ENCODE data around the gene RRP36.

The RRP36 gene

GRCh38 chr6:42978487-42978838 is 43.0 kb upstream of the RRP36 start (continued):
- TF ChIP-seq ZNF621 (tag by site-specific recombination; IDR thresholded peaks at IDR 0.05) (no peak), ZNF629 (tag by site-specific recombination; IDR thresholded peaks at IDR 0.05) (no peak), ZNF843 (tag by site-specific recombination; IDR thresholded peaks at IDR 0.05) (no peak), KLF17 (tag by site-specific recombination; IDR thresholded peaks at IDR 0.05) (peak; percentile 66; the same call in 1 of the 2 replicates), ZBTB20 (tag by site-specific recombination; IDR thresholded peaks at IDR 0.05) (peak; percentile 76; the same call in 1 of the 2 replicates), ZNF701 (tag by site-specific recombination; IDR thresholded peaks at IDR 0.05) (no peak), HOXA7 (CRISPR knock-in tag; IDR thresholded peaks at IDR 0.05; ENCODE audit: borderline replicate concordance) (no peak), ZSCAN18 (tag by site-specific recombination; IDR thresholded peaks at IDR 0.05) (no peak), ZNF37A (tag by site-specific recombination; IDR thresholded peaks at IDR 0.05) (no peak), ZNF10 (tag by site-specific recombination; IDR thresholded peaks at IDR 0.05) (no peak), ZNF704 (tag by site-specific recombination; IDR thresholded peaks at IDR 0.05) (no peak), ZNF391 (tag by site-specific recombination; IDR thresholded peaks at IDR 0.05; ENCODE audit: borderline replicate concordance, low read depth) (no peak), HOXD13 (CRISPR knock-in tag; IDR thresholded peaks at IDR 0.05; ENCODE audit: borderline replicate concordance) (peak; percentile 37; the same call in 1 of the 2 replicates), EGR2 (tag by site-specific recombination; IDR thresholded peaks at IDR 0.05; ENCODE audit: low read depth) (peak; percentile 19; the same call in 1 of the 2 replicates), ZNF560 (tag by site-specific recombination; IDR thresholded peaks at IDR 0.05; ENCODE audit: borderline replicate concordance) (no peak), ZNF223 (tag by site-specific recombination; IDR thresholded peaks at IDR 0.05) (no peak), PRDM4 (tag by site-specific recombination; IDR thresholded peaks at IDR 0.05) (no peak), ZNF521 (tag by site-specific recombination; IDR thresholded peaks at IDR 0.05) (no peak), SP2 (tag by site-specific recombination; IDR thresholded peaks at IDR 0.05) (no peak), KLF10 (tag by site-specific recombination; IDR thresholded peaks at IDR 0.05) (no peak), SETDB1 (IDR thresholded peaks at IDR 0.05; ENCODE audit: insufficient read length, low read length) (no peak), ZNF148 (tag by site-specific recombination; IDR thresholded peaks at IDR 0.05; ENCODE audit: borderline replicate concordance) (no peak), ZNF416 (tag by site-specific recombination; IDR thresholded peaks at IDR 0.05) (no peak), ZNF792 (tag by site-specific recombination; IDR thresholded peaks at IDR 0.05) (no peak), ZNF23 (tag by site-specific recombination; IDR thresholded peaks at IDR 0.05; ENCODE audit: borderline replicate concordance) (no peak), ZNF157 (tag by site-specific recombination; IDR thresholded peaks at IDR 0.05) (no peak), ZEB2 (tag by site-specific recombination; IDR thresholded peaks at IDR 0.05) (no peak), PRDM1 (tag by site-specific recombination; IDR thresholded peaks at IDR 0.05) (no peak), WT1 (tag by site-specific recombination; IDR thresholded peaks at IDR 0.05) (peak; percentile 21; the same call in 1 of the 2 replicates), FEZF1 (tag by site-specific recombination; IDR thresholded peaks at IDR 0.05) (no peak), ZNF121 (tag by site-specific recombination; IDR thresholded peaks at IDR 0.05) (no peak), ZFHX2 (tag by site-specific recombination; conservative IDR thresholded peaks at IDR 0.05) (peak; percentile 14; the same call in 1 of the 2 replicates), ZBTB48 (tag by site-specific recombination; IDR thresholded peaks at IDR 0.05) (peak; percentile 47; the same call in 1 of the 2 replicates)
